ENCODE results near the gene KIAA1958.
A peak's percentile ranks its signal among the peaks of the same experiment; 100 is the strongest.

DNA sequence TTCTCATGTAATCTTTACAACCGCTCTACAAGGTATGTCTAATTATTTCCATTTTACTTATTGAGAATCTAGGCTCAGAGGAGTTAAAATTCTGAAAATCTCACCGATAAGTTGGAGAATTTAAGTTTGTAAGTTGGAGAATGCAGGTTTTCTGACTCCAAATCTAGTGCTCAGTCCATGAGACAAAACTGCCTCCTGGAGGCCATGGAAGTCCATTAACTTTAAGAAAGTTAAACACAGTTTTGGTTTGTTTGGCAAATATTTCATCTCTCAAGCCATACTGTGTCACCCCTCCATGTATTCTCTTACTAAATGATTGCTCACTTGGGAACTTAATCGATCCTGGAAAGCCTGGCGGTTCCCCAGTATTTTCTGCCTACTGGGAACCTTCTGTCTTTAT lies 178.7 kb downstream of the KIAA1958 start:
- TF ChIP-seq, protein P1, sequence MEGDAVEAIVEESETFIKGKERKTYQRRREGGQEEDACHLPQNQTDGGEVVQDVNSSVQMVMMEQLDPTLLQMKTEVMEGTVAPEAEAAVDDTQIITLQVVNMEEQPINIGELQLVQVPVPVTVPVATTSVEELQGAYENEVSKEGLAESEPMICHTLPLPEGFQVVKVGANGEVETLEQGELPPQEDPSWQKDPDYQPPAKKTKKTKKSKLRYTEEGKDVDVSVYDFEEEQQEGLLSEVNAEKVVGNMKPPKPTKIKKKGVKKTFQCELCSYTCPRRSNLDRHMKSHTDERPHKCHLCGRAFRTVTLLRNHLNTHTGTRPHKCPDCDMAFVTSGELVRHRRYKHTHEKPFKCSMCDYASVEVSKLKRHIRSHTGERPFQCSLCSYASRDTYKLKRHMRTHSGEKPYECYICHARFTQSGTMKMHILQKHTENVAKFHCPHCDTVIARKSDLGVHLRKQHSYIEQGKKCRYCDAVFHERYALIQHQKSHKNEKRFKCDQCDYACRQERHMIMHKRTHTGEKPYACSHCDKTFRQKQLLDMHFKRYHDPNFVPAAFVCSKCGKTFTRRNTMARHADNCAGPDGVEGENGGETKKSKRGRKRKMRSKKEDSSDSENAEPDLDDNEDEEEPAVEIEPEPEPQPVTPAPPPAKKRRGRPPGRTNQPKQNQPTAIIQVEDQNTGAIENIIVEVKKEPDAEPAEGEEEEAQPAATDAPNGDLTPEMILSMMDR (conservative IDR thresholded peaks at IDR 0.05; ENCODE audit: low read depth, low read length): peak; percentile 58
- no peak for TF ChIP-seq EZH2 (IDR thresholded peaks at IDR 0.05; ENCODE audit: borderline replicate concordance, low read depth, low read length, poor library complexity, severe bottlenecking)
